GM18519 (cell line): ENCODE measurements around the gene IL25.
"Not testable (repeated sequence)": the region's sequence is repeated elsewhere in the genome, so short reads cannot be mapped to it uniquely, and the experiment has no call there.

Source experiments
- ATAC-seq: cut with Tn5 transposase; IDR thresholded peaks from one replicate; pipeline ENCODE4 v1.9.1; 2021; ENCODE audit warnings: mild to moderate bottlenecking, moderate library complexity; ENCODE audit not compliant: unreplicated experiment, low FRiP score

The IL25 gene

DNA sequence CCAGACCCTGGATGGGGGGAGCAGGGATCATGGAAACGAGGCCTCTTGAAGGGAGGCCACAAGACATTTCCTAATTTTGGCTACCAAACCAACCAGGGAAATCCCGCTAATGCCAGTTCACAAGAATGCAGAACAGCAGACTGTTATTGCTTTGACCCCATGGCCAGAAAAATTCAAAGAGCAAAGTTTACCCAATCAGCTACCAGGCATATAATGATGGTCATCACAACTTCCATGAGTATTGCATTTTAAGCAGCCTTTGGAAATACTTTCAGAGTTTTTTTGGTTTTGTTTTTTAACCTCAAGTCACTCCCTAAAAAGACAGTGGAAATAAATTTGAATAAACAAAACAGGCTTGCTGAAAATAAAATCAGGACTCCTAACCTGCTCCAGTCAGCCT lies at the start of gene IL25:
IL25 (plus strand) TSS at position 301 of the 400 bp plus-strand sequence.
- ATAC-seq = no peak

DNA sequence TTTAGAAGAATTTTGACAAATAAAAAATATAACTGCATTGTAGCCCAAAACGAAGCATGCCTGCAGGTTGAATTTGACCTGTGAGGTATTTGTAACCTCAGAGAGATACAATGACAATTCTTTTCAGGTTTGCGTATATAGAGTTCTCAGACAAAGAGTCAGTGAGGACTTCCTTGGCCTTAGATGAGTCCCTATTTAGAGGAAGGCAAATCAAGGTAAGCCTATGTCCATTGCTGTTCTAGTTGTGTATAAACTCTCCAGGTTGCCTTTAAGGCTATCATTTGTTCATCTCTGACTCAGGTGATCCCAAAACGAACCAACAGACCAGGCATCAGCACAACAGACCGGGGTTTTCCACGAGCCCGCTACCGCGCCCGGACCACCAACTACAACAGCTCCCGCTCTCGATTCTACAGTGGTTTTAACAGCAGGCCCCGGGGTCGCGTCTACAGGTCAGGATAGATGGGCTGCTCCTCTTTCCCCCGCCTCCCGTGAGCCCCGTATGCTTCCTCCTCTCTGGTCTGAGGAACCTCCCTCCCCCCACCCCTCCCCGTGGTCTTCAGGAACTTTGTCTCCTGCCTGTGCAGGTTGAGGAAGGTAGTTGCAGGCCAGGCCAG lies 48.7 kb upstream of the IL25 start:
- no peak for ATAC-seq

DNA sequence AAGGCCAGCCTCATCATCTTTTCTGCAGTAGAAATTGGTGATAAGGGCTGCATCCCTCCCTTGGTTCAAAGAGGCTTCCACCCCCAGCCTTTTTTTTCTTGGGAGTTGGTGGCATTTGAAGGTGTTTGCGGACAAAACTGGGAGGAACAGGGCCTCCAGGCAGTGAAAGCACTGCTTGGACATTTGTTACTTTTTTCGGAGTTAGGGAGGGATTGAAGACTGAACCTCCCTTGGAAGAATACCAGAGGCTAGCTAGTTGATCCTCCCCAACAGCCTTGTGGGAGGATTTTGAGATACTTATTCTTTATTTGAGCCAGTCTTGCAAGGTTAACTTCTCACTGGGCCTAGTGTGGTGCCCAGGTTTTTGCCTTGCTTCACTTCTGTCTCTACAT lies 48.2 kb upstream of the IL25 start:
- no peak for ATAC-seq

DNA sequence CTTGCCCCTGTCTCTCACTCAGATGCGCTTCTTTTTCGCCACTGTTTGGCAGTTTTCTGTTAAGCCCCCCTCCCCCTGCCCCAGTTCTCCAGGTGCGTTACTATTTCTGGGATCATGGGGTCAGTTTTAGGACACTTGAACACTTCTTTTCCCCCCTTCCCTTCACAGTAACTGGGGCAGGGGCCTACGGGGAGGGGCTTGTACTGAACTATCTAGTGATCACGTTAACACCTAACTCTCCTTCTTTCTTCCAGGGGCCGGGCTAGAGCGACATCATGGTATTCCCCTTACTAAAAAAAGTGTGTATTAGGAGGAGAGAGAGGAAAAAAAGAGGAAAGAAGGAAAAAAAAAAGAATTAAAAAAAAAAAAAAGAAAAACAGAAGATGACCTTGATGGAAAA lies 47.6 kb upstream of the IL25 start:
- no peak for ATAC-seq

DNA sequence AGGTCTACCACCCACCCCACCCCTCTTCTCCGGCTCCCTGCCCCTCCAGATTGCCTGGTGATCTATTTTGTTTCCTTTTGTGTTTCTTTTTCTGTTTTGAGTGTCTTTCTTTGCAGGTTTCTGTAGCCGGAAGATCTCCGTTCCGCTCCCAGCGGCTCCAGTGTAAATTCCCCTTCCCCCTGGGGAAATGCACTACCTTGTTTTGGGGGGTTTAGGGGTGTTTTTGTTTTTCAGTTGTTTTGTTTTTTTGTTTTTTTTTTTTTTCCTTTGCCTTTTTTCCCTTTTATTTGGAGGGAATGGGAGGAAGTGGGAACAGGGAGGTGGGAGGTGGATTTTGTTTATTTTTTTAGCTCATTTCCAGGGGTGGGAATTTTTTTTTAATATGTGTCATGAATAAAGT lies 46.9 kb upstream of the IL25 start:
- ATAC-seq = not testable (repeated sequence)

DNA sequence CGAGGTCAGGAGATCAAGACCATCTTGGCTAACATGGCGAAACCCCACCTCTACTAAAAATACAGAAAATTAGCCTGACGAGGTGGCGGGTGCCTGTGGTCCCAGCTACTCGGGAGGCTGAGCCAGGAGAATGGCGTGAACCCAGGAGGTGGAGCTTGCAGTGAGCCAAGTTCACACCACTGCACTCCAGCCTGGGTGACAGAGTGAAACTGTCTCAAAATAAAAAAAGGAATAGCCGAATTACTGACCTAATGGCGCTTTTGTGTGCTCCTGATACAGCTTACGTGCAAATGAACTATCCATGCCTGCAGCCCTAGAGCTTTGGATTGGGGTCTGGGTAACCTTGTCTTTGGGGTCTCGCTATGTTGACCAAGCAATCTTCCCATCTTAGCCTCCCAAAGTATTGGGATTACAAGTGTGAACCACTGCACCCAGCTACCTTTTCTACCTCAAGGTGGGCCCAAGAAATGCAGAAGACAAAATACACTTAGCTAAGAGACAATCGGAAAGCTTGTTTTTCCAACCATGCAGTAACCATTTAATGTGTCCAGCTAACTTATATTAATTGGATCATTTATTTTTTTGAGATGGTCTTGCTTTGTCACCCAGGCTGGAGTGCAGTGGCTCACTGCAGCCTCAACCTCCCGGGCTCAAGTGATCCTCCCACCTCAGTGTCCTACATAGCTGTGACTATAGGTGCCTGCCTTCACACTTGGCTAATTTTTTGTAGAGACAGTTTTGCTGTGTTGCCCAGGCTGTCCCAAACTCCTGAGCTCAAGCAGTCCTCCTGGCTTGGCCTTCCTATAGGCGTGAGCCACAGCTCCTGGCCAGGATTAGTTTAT lies 45.9 kb upstream of the IL25 start:
- no peak for ATAC-seq

DNA sequence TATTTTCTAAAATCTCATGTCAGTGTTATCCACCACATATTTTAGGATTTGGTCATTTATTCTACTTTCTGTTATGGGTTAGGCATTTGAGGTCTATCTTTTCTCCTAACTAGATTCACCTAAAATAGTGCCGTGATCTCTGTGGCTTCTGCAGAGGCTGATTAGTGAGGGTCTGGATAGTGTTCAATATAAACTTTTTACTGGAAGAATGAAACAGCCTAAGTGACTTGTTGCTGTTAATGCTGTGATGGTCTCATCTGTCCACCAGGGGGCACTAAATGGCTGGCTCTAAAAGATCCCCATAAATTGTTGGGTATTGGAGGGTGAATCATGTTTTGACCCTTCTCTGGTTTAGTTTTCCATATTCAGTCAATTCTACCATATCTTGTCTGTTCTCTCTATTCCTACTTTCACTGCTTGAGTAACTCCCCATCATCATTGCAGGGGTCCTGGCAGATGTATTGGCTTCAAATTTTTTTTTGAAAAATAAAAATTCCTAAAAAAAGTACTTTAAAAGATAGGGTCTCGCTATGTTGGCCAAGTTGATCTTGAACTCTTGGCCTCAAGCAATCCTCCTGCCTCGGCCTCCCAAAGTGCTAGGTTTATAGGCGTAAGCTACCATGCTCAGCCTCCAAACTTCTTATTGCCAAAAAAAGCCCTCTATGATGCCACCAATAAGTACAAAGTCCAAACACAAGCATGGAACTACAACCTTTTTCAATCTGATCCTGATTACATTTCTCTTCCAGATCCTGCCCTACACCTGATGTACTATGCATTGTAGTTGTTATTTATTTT lies 44.5 kb upstream of the IL25 start:
- ATAC-seq = no peak

DNA sequence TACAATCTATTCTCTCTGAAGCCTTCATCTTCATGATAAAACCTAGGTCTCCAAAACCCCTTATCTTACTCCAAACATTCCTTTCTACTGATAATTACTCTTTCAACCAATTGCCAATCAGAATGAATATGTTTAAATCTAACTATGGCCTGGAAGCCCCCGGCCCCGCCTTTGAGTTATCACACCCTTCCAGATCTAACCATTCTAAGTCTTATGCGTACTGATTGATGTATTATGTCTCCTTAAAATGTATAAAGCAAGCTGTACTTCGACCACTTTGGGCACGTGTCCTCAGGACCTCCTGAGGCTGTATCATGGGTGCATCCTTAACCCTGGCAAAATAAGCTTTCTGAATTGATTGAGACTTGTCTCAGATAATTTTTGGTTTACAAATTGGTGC lies 37.0 kb upstream of the IL25 start:
- ATAC-seq = no peak

DNA sequence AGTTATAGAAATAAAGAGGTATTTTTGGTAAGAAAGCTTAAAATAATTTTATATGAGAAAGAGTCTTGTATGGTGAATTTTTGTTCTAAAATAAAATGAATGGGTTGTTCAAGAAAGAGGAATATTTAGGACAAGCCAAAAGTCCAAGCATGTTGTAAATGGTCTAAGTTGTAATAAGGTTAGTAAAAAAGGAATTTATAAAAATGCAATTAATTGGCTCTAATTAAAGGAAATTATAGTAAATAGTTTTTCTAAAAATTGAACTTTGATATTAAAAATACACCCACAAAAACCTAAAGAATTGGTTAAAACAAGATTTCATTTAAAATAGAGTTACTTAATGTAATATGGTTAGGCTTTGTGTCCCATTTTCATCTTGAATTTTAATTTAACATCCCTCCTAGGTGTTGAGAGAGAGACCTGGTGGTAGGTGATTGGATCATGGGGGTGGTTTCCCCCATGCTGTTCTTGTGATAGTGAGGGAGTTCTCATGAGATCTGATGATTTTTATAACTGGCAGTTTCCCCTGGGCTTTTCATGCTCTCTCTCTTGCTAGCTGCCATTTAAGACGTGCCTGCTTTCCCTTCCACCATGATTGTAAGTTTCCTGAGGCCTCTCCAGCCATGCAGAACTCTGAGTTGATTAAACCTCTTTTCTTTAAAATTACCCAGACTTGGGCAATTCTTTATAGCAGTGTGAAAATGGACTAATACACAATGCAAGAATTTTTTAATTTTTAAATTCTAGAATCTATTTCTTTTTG lies 32.9 kb upstream of the IL25 start:
- no peak for ATAC-seq

DNA sequence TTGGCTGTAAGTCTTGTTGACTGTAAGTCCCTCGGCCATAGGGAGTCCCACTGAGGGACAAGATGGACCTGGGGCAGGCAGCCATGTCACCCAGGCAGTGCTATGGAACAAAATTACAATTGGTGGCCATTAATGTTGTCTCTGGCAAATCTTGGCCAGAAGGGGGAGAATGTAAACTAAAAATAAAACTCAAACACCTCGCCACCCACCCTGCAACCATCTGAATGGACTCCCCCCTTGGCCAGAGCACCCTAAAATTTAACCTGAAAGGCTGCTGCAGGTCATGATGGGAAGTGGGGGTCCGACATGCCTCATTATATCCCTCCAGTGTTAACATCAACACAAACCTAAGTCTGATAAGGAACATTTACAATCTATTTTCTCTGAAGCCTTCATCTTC lies 28.1 kb upstream of the IL25 start:
- ATAC-seq = no peak

DNA sequence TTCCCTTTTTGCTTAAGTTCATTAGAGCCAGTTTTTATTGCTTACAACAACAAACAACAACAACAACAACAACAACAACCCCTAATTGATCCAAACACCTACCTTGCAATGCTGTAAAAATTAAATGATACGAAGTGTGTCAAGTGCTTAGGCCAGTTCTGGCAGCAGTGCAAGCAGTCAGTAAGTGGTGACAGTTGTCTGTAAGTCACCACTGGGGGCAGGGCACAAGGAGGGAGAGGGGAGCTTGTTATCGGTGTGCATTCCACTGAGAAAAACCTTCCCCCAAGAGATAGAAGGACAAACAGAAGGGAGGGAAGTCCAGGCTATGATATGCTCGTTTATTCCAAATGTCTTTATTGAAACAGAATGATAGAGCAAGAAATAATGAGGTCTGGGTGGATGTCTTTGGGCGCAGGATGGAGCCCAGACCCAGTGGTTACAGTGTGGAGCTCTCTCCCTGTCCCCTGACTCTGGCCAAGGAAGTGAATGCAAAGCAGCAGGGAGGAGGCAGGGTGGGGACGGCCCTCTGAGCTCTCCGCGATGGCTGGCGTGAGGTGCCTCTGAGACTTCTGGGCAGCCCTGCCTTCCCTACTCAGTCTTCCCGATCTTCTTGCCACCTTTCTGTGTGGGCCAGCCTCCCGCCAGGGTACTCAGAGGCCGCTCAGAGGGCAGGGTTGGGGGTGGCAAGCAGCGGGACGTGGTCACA lies 26.5 kb upstream of the IL25 start:
- no peak for ATAC-seq

DNA sequence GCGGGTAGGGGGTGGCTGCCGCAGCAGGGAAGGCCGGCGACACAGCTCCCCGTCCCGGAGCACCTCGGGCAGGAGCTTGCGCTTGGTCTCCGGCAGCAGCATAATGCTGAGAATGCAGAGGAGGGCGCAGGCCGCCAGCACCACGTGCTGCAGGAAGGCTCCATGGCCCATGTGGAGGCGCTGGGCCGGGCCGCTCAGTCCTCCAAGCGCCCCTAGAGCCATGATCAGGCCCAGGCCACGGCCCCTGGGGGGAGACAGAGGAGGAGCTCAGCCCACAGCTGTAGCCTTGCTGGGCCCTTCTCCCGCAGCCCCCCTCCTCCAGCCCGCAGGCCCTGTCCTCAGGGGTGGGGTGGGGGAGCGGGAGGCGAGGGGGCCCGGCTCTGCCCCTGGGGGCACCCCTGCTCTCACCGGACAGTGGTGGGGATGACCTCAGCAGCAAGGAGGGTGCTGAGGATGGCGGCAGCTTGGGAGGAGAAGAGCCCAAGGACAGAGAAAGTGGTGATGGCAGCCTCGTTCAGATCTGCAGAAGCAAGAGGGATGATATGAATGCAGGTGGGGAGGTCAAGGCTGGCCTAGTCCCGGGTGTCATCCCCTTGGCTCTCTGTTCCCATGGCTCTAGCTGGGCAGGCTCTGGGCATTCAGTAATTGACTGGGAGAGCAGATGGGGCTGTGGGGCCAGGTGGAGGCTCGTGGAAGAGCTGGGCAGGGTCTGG lies 25.8 kb upstream of the IL25 start:
- no peak for ATAC-seq

DNA sequence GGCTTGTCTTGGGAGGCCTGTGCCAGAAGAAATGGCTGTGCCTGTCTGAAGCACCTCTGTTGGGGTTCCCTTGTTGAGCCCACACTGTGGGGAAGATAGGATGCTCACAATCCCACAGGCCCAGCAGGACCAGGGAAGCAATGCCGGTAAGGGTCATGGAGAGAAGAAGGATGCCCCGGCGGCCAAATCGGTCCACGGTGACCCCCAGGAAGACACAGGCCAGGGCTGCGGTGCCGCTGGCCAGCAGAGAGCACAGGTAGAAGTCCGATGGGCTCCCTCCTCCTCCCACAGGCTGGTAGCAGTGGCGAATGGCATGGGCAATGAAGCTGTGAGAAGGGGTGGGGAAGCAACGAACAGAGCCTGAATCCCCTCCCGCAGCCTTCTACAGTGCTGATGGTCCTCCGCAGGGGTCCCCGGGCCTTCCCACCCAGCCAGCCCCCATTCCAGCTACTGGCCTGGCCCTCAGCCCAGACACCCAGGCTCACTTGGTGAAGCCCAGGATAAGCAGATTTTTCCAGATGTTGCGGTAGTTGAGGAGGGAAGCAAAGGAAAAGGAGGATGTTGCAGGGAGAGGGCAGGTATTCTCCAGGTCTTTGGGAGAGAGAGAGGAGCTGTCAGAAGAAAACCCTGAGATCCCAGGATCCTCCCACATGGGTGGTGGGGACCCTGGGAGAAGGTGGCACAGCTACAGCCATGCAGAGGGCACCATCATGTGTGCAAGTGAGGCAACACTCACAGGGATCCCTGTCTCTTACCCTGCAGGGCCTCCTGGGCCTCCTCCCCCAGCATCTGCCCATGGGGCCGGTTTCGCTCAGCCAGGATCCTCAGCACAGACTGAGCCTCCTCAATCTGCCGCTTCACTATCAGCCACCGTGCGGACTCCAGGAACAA lies 25.0 kb upstream of the IL25 start:
- ATAC-seq = no peak

DNA sequence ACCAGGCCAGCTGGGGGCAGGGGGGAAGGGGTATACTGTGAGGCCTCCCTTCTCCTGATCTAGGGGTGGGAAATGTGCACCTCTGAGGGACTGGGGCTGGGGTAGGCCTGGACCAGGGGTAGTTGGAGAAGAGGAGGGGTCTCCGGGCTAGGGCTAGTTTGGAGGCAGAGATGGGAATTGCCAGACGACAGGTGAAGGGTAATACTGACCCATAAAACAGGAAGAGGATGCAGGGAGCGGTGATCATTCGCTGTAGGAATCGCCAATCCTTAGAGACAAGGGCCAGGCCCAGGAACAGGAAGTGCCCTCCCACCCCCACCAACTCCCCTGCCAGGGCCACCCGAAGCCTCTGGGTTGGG lies 24.3 kb upstream of the IL25 start:
- no peak for ATAC-seq

DNA sequence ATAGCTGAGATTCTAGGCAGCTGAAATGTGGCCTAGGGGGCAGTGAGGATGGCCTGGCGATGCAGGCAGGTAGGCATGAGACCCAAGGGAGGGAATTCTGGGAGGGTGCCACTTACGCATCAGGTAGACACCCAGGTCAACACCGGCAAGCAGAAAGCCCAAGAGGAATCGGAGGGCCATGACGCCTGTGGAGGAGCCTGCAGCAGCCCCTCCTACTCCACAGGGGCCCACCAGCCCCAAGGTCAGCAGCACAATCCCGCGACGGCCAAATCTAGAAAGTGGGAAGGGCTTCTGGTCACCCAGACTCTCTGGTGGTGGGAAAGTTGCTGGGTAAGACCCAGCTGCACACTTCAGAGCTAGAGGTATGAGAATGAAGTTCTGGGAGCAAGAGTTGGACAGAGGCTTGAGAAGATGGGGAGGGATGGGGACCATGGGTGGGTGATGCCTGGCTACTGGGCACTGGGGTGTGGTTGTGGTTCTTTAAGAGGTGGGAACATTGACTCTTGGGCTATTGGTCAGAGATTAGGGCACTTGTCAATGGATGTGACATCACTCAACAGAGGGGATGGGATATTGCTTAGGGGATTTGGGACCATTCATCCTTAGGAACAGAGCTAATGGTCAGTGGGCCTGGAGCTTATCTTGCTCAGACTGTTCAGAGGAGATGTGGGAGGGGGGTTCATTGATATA lies 23.3 kb upstream of the IL25 start:
- no peak for ATAC-seq

DNA sequence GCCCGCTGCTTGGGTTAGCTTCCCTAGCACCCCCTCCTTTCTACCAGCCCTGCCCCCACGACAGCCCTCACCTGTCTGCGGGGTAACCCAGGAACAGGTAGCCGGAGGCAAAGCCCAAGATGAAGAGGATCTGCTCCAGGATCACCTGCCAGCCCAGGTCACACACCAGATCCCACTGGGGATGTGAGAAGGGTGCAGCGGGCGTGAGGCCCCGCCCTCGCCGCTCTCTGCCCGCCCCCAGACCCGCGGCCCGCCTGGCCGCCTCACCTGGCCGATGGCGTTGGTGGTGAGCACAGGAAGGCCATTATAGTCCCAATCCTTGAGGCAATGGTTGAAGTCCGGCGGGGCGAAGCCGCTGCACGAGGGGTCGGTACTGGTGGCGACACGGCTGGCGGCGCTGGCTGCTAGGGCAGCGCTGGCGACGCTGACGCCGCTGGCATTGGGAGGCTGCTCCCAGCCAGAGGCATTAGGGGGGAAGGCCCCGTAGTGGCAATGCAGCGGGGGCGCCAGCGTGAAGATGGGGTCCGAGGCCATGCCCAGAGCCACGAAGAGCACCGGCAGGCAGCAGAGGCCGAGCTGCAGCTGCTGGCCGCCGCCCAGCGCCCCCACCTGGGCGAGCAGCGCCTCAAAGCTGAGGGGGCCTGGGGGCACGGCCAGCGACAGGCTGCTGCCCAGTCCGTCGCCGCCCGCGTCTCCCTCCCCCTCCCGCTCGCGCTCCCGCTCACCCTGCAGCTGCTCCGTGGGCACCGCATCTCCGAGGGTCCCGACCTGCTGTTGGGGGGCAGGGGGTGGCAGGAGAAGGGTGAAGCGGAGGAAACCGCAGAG lies 20.7 kb upstream of the IL25 start:
- ATAC-seq = no peak
